Measurements from ENCODE around the gene CD163L1. TPM values are rescaled to one million over a fixed set of nuclear protein-coding genes. Genes with fewer than 3 reads are reported as not detected.
"Not testable (repeated sequence)": the region's sequence is repeated elsewhere in the genome, so short reads cannot be mapped to it uniquely, and the experiment has no call there.

Gene CD163L1
- total and polyA plus RNA-seq, 9 donors, result 0.32 to 4.4 (median 0.71) TPM

DNA sequence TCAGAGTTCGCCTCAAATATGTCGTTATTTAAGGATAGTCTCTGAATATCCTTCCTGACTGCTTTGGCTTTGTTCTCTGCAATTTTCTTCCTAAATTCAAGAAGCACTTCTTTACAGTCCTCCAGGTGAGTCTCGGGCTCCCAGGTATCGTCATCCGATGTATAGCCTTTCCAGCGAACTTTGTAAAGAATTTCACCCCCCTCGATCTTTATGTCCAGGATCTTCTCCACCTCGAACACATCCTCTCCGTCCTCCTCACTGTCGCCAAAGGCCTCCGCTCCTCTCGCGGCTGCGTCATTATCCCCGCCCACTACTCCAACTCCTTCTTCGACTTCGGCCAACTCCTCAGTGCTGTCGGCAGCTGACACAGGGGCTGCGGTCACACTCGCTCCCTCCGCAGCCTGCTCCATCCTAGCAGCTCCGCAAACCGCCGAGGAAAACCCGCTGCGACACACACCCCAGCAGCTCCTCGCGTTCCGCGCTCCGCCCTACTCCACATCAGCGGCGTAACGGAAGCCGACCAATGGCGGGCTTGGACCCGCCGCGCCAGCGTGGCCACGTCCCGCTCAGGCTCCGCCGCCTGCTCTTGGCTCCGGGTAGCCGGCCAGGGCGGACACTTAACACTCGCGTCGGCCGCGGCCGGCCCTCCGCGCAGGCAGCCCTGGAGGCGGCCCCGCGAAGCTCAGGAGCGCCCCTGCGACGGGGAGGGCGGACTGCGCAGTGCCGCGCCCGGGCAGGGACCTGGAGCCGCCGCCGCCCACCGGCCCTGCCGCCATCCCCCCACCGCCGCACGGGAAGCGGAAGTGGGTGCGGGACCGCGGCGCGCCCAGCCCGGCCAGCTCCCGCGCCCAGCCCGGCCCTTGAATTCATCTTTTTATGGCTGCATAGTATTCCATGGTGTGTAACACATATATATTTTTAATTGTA is 4.1 kb downstream of the CD163L1 start:
- no peak overlapping the region for H3K27ac ChIP-seq
- DNase-seq, result no peak
- no peaks in the 10 kb centered on the region for H3K36me3 ChIP-seq
- intact Hi-C loops (cut with DNase I), result no loop called here
- H3K27me3 ChIP-seq, result no peaks in the 10 kb centered on the region
- no peaks in the 10 kb centered on the region for H3K4me1 ChIP-seq (ENCODE audit: insufficient read depth)
- TF ChIP-seq EP300 (IDR thresholded peaks at IDR 0.05) (no peak), POLR2A (IDR thresholded peaks at IDR 0.05) (no peak)
- TF ChIP-seq, protein P1, sequence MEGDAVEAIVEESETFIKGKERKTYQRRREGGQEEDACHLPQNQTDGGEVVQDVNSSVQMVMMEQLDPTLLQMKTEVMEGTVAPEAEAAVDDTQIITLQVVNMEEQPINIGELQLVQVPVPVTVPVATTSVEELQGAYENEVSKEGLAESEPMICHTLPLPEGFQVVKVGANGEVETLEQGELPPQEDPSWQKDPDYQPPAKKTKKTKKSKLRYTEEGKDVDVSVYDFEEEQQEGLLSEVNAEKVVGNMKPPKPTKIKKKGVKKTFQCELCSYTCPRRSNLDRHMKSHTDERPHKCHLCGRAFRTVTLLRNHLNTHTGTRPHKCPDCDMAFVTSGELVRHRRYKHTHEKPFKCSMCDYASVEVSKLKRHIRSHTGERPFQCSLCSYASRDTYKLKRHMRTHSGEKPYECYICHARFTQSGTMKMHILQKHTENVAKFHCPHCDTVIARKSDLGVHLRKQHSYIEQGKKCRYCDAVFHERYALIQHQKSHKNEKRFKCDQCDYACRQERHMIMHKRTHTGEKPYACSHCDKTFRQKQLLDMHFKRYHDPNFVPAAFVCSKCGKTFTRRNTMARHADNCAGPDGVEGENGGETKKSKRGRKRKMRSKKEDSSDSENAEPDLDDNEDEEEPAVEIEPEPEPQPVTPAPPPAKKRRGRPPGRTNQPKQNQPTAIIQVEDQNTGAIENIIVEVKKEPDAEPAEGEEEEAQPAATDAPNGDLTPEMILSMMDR (IDR thresholded peaks at IDR 0.05), result no peak
- H3K9me3 ChIP-seq, result peaks cover 0 to 6% of the 10 kb centered on the region in 2 donors
- 7 to 12% (median 11%) methylated on average over 84 of the region's 84 CpGs for WGBS, 3 donors
- no peak overlapping the region for H3K4me3 ChIP-seq

DNA sequence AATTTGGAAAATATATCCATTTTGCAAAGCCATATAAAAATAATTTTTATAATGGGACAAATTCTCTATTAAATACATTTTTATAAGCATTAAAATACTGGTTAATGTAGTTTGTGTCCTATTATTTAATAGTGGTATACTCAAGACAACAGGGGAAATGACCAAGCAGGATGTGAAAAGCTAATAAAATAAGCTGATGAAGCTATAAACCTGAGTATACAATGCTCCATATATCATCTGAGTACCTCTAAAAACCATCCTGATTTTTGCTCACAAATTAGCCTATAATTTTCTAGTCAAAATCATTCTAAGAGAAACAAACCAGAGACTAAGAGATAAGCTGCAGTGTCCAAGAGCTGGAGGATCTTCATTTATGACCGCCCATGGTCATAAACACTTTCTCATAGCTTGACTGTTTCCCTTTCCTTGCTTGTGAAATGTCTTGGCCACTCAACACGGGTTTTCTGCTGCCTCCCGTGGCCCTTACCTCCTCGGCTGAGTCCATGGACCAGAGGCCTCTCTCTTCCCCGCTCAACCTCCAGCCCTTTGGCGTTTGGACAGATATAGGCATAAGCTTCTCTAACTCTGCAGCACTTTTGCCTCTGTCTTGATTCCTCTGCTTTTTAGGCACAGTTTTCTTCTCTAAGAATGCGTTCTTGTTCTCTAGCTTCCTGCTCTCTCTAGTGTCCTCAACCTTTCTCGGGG is 5.5 kb downstream of the CD163L1 start:
- WGBS, 3 donors, result 88 to 89% (median 88%) methylated on average over 8 of the region's 8 CpGs
- H3K4me1 ChIP-seq (ENCODE audit: insufficient read depth); H3K27me3 ChIP-seq; H3K9me3 ChIP-seq; H3K36me3 ChIP-seq; H3K4me3 ChIP-seq; H3K27ac ChIP-seq; intact Hi-C loops (cut with DNase I); DNase-seq: not testable (repeated sequence)

DNA sequence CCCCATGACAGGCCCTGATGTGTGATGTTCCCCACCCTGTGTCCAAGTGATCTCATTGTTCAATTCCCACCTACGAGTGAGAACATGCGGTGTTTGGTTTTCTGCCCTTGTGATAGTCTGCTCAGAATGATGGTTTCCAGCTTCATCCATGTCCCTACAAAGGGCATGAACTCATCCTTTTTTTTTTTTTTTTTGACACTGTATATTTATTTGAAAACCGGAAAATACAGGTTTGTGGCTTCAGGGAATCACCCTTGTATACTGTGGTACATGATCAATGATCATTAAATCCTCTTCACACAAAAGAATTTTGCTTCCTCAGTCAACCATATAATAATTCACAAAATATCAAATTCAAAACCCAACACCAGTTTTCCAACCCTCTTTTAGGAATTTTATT is 6.5 kb downstream of the CD163L1 start:
- intact Hi-C loops (cut with DNase I), result not testable (repeated sequence)

GRCh38 chr12:7434670-7435069 is 9.3 kb downstream of the CD163L1 start:
- TF ChIP-seq, protein P1 (IDR thresholded peaks at IDR 0.05), result no peak
- TF ChIP-seq EP300 (IDR thresholded peaks at IDR 0.05), result no peak
- TF ChIP-seq POLR2A (IDR thresholded peaks at IDR 0.05), result no peak
- Histone ChIP-seq H3K27ac (no peak overlapping the region), H3K4me3 (no peak overlapping the region), H3K27me3 (no peaks in the 10 kb centered on the region), H3K9me3 (no peaks in the 10 kb centered on the region), H3K4me1 (ENCODE audit: insufficient read depth) (no peaks in the 10 kb centered on the region), H3K36me3 (no peaks in the 10 kb centered on the region)
- DNase-seq, result no peak
- intact Hi-C loops (cut with DNase I), result no loop called here

More for the DNA sequence above, 6.5 kb downstream of the CD163L1 start:
- H3K9me3 ChIP-seq; H3K36me3 ChIP-seq; H3K27me3 ChIP-seq; H3K4me3 ChIP-seq; H3K4me1 ChIP-seq (ENCODE audit: insufficient read depth); H3K27ac ChIP-seq; DNase-seq: not testable (repeated sequence)
- WGBS, 3 donors, result 87 to 92% (median 88%) methylated on average over 3 of the region's 3 CpGs

DNA sequence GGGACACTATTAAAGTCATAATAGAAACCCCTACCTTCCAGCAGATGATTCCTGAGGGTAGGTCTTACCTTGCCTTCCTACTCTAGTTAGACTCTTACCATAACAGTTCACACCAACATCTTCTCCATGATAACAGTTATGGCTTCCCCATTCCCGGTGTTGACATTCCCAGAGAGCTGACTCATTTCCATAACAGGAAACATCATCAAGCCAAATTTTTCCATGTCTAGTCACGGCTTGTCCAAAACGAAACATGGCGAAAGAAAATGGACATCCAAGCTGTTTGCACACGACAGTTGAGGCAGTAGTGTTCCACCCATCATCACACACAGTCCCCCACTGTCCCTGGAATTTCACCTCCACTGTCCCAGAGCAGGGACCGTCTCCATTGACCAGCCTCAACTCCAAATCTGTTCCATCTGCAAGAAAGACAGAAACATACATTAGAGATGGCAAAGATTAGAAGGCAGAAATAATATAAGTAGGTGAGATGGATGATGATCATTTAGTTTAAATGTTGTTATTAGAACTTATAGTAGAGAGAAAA is 10.6 kb downstream of the CD163L1 start:
- no peak for DNase-seq
- Histone ChIP-seq H3K27ac (no peak overlapping the region), H3K4me3 (no peak overlapping the region), H3K27me3 (no peaks in the 10 kb centered on the region), H3K9me3 (no peaks in the 10 kb centered on the region), H3K4me1 (ENCODE audit: insufficient read depth) (no peaks in the 10 kb centered on the region), H3K36me3 (no peaks in the 10 kb centered on the region)
- TF ChIP-seq, protein P1 (IDR thresholded peaks at IDR 0.05), result no peak
- no peak for TF ChIP-seq POLR2A (IDR thresholded peaks at IDR 0.05)
- TF ChIP-seq EP300 (IDR thresholded peaks at IDR 0.05), result no peak
- WGBS, 3 donors, result 61 to 81% (median 64%) methylated on average over 6 of the region's 6 CpGs
- intact Hi-C loops (cut with DNase I), result no loop called here
